Measurements from ENCODE around the gene SEMA7A. TPM values are rescaled to one million over a fixed set of nuclear protein-coding genes. Genes with fewer than 3 reads are reported as not detected.
A peak's percentile ranks its signal among the peaks of the same experiment; 100 is the strongest.
"Not testable (repeated sequence)": the region's sequence is repeated elsewhere in the genome, so short reads cannot be mapped to it uniquely, and the experiment has no call there.

SEMA7A gene
- total RNA-seq, 1 donor from 2014 or later = 1.6 TPM

DNA sequence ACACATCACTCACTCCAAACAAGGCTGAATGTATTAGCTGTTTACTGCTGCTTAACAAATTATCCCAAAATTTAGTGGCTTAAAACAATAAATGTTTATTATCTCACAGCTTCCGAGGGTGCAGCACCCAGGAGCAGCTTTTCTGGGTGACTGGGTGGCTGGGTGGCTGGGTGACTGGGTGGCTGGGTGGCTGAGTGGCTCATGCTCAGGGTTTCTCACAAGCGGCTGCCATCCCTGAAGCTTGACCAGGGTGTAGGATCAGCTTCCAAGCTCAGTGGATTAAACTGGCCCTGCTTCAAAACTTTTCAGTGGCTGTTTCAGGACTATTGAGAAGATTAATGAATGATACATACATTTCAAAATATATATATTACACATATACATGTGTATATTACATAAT, 64.0 kb downstream of the SEMA7A start:
- intact Hi-C loops (cut with DNase I) = no loop called here
- ATAC-seq = no peak
- DNase-seq (ENCODE audit: missing footprints) = no peak

DNA sequence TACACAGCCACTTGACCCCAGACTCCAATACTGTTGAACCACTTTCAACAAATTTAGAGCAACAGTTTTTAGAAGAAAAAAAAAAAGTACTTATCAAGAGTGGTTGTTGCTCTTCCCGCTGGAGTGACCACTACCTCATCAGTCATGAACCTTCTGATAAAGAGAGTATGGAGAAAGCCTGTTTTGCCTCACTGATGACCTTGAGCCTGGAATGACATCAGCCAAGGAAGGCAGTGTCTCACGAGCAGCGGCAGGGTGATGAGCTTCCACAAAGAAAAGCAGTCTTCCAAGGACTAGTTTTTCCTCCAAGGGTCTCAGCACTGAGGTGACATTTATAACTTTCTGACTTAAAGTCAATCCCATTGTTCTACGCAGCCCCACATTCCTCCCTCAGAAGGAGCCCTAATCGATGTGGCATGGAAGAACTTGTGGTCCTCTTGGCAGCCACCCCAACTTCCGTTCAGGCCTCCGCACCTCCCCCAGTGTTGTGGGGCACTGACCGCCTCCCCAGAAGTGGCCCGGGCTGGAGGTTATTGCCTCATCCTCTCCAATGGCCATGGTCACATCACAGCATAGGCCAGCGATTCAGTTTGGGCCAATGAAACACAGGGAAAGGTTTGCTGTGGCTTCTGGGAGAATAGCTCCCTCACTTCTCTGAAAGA, 64.5 kb downstream of the SEMA7A start:
- intact Hi-C loops (cut with DNase I) = no loop called here

DNA sequence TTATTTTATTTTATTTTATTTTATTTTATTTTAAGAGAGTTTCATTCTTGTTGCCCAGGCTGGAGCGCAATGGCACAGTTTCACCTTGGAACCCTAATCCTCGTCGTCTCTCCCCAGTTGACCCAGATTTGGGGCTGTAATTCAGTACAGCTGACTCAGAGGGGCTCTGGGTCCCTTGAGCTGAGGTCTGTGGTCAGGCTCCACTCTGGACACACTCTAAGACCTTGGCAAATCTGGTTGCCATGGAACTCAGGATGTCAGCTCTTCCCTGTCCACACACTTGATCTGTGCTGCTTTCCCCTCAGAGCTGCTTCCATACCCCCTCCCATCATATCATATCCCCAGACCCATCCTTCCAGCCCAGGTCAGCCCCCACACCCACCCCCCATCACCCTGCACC, 65.6 kb downstream of the SEMA7A start:
- intact Hi-C loops (cut with DNase I) = no loop called here
- ATAC-seq = no peak
- DNase-seq (ENCODE audit: missing footprints) = no peak

More for the DNA sequence above, 64.5 kb downstream of the SEMA7A start:
- ATAC-seq (no peak), DNase-seq (ENCODE audit: missing footprints) (no peak)

DNA sequence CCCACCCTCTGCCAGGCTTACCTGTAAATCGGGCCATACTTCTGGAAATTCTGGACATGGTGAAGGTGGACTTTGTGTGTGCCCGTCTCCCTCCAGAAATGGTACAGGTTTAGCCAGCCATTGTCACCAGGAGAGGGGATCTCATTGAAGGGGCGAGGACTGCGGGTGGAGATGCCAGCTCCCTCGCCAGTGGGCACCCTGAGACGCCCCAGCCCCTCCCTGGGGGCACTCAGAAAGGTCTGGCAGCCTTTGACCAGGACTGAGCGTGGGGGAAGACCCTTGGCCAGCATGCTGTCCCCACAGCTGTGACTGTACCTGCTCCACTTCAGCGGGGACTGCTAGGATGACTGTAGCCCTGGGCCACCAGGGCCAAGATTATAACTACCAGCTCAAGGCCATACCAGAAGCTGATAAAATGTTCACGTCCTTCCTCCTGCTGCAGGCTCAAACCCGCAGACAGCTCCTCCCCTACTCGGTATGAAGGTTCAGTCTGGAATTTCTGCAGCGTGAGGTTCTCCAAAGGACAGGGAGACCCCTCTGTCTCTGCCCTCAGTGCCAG, 66.4 kb downstream of the SEMA7A start, which contains the start of gene CYP11A1:
Gene CYP11A1 (minus strand): TSS at position 351 of the 559 bp plus-strand sequence. CDS start 61 bp downstream, at position 290.
- ATAC-seq = no peak

DNA sequence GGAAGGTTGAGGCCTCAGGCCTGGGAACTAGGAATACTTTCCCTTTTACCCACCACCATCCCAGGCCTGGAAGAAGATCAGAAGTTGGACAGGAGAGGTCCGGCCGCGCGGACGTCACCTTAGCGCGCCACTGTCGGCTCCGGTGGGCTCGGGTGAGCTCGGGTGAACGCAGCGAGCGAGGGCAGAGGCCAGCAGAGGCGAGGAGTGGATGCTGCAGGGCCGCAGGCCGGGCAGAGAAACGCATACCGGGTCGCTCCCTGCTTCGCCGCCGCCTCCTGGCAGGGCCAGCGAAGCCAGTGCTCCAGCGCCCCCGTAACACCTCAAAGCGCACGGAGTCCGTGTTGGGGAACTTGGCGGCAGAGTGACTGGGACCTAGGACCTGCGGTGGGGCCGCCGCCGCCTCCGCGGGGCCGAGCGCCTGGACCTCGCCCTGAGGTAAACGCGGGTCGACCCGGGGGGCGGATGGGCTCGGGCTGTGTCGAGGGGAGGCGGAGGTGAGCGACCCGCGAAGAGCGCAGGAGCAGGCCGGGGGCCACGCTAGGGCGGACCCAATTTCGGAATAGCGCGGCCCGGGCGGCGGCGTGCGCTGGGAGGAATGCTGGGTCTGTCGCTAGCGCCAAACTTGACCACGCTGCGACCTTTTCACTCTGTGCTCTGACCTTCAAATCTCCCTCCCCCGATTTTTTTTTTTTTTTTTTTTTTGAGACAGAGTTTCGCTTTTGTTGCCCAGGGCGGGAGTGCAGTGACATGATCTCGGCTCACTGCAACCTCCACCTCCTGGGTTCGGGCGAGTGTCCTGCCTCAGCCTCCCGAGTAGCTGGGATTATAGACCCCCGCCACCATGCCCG, 67.9 kb downstream of the SEMA7A start:
- ATAC-seq (peak; percentile 90), DNase-seq (ENCODE audit: missing footprints) (no peak)
- intact Hi-C loops (cut with DNase I) = no loop called here

More for the DNA sequence above, 66.4 kb downstream of the SEMA7A start, which contains the start of gene CYP11A1:
- intact Hi-C loops (cut with DNase I) = no loop called here
- no peak for DNase-seq (ENCODE audit: missing footprints)

DNA sequence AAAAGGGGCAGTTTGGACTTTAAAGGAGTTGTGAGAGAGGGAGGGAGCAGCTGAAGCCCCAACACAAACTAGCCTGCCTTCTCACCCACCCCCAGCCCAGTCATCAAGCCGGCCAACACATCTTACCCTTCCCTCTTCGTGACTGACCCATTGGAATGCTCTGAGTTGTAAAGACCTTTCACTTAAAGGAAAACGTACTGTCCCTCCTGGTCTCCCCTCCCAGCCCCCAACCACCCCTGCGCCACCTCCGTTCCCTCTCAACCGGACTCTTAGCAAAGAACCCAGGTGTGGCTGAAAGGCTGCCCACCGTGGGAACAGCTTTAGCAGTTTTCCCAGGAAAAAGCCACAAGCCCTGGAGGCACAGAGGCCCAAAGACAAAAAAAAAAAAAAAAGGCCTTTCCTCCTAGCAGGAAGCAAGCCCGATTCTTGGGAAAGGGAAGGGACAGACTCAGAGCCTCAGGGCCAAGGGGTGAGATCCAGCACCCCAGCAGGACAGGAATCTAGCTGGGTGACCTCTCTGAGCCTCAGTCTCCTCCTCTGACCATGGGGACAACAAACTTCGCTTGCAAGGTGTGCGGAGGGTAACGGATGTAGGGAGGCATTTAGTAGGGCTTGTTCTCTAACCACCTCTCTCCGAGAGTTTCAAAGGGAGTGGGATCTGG, 68.7 kb downstream of the SEMA7A start:
- intact Hi-C loops (cut with DNase I) = no loop called here
- no peak for ATAC-seq
- DNase-seq (ENCODE audit: missing footprints) = no peak

DNA sequence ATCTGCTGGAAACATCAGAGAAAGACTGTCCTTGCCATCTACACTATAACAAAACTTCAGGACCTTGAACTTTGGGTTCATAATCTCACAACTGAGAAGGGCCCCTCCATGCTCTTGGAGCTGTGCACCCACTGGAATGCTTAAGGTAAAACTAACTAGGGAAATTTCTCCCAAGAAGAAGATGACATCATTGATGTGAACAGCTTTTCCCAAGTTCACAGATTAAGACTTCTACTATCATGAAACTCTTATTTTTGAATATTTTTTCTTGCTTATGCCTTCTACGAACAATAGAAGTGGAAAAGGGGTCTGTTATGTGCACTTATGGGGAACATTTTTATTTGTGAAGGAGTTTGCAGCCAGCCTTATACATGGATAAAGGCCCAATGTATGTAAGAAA, 71.3 kb downstream of the SEMA7A start:
- DNase-seq (ENCODE audit: missing footprints) (no peak), ATAC-seq (no peak)
- intact Hi-C loops (cut with DNase I) = no loop called here

DNA sequence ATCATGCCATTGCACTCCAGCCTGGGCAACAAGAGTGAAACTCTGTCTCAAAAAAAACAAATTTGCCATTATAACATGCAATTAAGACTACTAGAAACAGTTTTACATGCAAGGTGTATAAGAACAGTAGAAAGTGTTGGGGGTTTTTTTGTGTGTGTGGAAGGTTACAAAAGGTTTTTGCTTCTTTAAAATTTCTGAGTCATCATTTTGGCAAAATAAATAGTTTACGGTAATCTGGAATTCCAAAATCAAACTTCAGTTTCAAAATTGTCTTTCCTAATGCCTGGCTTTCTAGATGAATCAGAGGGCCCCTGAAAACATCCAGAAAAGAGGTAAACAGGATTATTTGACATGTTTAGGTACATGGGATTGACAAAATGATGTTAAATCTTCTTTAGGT, 72.9 kb downstream of the SEMA7A start:
- intact Hi-C loops (cut with DNase I); ATAC-seq; DNase-seq (ENCODE audit: missing footprints): not testable (repeated sequence)

DNA sequence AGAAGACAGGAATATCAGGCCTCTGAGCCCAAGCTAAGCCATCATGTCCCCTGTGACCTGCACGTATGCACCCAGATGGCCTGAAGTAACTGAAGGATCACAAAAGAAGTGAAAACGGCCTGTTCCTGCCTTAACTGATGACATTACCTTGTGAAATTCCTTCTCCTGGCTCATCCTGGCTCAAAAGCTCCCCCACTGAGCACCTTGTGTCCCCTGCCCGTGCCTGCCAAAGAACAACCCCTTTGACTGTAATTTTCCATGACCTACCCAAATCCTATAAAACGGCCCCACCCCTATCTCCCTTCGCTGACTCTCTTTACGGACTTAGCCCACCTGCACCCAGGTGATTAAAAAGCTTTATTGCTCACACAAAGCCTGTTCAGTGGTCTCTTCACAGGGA, 74.4 kb downstream of the SEMA7A start:
- DNase-seq (ENCODE audit: missing footprints); ATAC-seq; intact Hi-C loops (cut with DNase I): not testable (repeated sequence)

Small RNAs within 50 kb of the gene (microRNA-seq; reads per million reads assigned to microRNA genes)
- not detected for gene MIR6881

Other genes starting within 250 kb of the SEMA7A start
- gene STRA6, start 231.2 kb downstream of the SEMA7A start, total RNA-seq = not detected
- not detected for gene CCDC33, start 197.6 kb downstream of the SEMA7A start, total RNA-seq
- 0.24 TPM for gene CYP11A1, start 66.3 kb downstream of the SEMA7A start, total RNA-seq
- 47.7 TPM for gene UBL7, start 27.2 kb upstream of the SEMA7A start, total RNA-seq
- gene ARID3B, start 107.3 kb upstream of the SEMA7A start, total RNA-seq = 1.4 TPM
- 47.3 TPM for gene CLK3, start 181.9 kb upstream of the SEMA7A start, total RNA-seq

Measured in Right ventricle myocardium inferior (tissue), 1 donor.